ENCODE results near the gene PATJ.
"Not testable (repeated sequence)": the region's sequence is repeated elsewhere in the genome, so short reads cannot be mapped to it uniquely, and the experiment has no call there.

Gene PATJ

DNA sequence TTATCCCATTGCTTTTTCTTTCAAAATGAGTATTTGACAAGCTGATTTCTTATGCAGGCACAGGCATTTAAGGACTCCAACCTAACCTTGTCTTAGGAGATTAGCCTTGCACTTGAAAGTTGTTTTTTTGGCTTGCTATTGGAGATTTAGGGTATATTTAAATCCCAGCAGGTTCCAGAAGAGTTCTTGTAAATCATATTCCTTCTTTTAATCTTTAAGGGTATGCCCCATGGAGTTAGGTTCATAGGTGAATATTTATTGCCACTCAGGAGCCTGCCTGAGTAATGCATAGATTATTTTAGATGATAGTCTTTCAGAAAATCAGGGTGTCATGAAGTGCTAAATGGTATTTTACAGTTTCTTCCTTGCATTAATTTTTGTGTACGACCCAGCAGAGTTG is 146.5 kb downstream of the PATJ start:
- no peak for DNase-seq (ENCODE audit: low read depth in 2 of 2)

GRCh38 chr1:61890435-61890834 is 148.2 kb downstream of the PATJ start:
- DNase-seq (ENCODE audit: low read depth in 2 of 2): not testable (repeated sequence)

- no peak for DNase-seq (ENCODE audit: low read depth in 2 of 2)
Observed at GRCh38 chr1:61892977-61893376, 150.7 kb downstream of the PATJ start.

- DNase-seq (ENCODE audit: low read depth in 2 of 2): not testable (repeated sequence)
Observed at GRCh38 chr1:61894296-61894695, 152.0 kb downstream of the PATJ start.

DNA sequence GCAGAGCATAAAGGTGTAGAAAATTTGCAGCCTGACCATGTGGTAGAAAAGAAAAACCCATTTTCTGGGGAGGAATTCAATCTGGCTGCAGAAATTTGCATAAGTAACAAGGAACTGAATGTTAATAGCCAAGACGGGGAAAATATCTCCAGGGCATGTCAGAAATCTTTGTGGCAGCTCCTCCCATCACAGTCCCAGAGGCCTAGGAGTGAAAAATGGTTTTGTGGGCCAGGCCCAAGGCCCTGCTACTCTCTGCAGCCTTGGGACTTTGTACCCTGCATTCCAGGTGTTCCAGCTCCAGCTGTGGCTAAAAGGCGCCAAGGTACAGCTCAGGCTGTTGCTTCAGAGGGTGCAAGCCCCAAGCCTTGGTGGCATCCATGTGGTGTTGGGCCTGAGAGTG is 152.9 kb downstream of the PATJ start:
- no peak for DNase-seq (ENCODE audit: low read depth in 2 of 2)

DNA sequence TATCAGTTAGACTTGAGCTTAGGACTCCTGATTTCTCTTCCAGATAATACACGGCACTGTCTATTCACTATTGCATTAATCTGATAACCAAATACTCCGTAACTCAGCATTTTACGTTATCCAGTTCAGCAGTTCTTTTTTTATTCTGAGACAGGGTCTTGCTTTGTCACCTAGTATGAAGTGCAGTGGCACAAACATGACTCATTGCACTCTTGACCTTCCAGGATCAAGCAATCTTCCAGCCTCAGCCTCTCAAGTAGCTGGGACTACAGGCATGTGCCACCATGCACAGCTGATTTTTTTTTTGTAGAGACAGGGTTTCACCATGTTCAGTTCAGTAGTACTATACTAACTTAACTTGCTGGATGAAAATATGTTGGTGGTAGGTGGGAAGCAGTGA is 156.4 kb downstream of the PATJ start:
- DNase-seq (ENCODE audit: low read depth in 2 of 2): no peak

DNA sequence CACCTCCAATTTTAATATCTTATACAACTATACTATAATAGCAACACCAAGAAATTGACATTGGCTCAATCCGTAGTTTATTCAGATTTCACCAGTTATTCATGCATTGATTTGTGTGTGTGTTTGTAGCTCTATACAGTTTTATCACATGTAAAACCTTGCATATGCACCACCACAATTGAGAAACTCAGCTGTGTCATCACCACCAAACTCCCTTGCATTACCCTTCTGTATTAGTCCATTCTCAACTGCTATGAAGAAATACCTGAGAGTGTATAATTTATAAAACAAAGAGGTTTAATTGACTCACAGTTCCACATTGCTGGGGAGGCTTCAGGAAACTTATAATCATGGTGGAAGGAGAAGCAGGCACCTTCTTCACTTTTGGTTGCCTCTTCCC is 162.1 kb downstream of the PATJ start:
- no peak for DNase-seq (ENCODE audit: low read depth in 2 of 2)

DNA sequence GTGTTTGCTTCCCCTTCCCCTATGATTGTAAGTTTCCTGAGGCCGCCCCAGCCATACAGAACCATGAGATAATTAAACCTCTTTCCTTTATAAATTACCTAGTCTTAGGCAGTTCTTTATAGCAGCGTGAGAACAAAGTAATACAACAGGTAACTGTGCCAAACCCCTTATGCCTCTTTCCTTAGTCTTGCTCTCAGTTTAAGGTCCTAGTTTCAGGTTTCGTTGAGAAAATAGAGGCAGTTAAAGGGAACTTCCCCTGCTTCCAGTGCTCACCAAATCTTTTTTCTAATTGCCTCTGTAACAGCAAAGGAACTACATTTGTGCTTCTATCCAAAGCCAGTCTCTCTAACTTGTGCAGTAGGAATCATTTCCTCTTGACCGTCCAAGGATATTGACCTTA is 164.8 kb downstream of the PATJ start:
- DNase-seq (ENCODE audit: low read depth in 2 of 2): no peak

DNA sequence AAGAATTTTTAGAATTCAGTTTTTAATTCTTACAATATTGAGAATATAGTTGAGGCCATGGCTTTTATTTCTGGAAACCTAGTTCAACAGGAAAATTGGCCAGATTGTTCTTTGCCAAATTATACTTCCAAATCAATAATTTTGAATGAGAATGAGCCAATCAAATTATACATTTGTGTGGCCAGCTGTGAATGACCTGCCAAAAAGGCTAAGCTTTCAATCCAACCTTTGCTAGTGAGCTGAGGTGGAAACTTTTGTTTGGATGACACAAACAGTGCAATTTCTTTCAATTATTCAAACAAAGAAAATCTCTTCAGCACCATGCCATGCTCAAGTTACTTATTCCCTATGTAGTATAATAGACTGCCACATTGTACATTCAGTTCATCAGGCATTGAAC is 167.8 kb downstream of the PATJ start:
- no peak for DNase-seq (ENCODE audit: low read depth in 2 of 2)

GRCh38 chr1:61914823-61915482 is 172.7 kb downstream of the PATJ start:
- no peak for DNase-seq (ENCODE audit: low read depth in 2 of 2)

GRCh38 chr1:61921435-61921834 is 179.2 kb downstream of the PATJ start:
- no peak for DNase-seq (ENCODE audit: low read depth in 2 of 2)

DNA sequence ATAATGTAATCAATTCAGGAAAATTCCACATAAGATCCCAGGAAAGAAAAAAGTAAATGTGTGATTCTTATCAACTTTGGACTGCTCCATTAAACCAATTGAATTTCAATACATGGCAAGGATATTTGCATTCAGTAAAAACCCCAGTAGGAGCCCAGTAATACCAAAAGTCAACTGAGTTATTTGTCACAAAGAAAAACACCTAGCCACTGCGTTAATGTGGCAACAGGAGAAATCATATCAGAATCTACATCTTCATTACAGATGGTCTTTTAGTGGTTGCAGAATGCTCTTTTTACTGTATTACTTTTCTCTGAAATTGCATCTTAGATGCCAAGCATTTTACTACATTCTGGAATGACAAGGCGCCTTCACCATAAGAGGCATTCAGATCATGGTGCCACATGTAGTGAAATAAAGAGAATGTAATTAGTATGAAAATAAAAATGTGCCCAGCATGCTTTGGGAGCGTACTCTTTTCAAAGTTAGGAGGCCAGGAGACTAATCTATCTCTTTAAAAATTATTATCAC is 180.7 kb downstream of the PATJ start:
- no peak for DNase-seq (ENCODE audit: low read depth in 2 of 2)

DNA sequence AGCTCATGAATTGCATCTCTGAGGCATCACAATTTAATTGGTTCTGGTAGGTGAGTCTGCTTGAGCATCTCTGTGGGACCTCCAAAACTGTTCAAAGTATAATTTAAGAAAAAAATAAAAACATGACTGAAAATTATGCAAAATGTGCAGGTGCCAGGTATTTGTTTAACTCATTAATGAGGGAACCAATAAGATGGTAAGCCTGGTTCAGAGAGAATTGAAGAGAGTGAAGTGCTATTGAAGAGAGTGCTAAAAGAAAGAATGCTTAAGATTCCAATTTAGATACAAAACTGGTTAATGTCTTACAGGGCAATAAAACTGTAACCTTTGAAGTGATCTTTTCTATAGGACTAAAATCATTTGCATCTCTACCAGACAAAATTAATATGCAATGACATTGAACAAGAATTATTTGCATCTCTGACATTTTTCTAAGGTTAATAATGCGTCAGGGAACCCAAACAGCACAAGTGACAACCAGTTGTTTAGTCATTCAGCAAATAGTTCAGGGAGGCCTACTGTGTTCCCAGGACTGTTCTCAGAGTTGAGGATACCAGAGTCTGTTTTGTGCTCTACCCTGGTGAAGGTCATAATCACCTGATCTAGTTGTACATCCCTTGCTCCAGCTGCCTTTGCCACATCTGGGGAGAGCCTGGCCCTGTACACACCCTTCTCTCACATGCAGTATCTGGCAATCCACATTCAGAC is 183.5 kb downstream of the PATJ start:
- DNase-seq (ENCODE audit: low read depth in 2 of 2): no peak

DNA sequence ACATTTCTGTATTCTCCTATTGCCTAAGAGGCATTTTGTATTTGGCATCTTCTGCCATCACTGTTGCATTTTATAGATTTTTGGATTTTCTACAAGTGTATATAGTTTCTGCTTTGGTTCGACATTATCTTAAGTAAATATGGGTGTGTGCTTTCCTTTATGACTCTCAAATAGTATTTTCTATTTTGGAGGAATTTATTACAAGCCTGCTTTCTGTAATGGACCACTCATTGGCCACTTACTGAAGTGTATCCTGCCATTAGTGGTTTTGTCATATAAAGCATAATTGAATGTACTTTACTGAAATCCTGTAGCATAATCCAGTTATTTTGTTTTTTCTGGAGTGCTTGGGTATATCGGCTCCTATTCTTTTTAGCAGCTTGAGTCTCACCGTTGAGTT is 184.3 kb downstream of the PATJ start:
- DNase-seq (ENCODE audit: low read depth in 2 of 2): no peak

DNA sequence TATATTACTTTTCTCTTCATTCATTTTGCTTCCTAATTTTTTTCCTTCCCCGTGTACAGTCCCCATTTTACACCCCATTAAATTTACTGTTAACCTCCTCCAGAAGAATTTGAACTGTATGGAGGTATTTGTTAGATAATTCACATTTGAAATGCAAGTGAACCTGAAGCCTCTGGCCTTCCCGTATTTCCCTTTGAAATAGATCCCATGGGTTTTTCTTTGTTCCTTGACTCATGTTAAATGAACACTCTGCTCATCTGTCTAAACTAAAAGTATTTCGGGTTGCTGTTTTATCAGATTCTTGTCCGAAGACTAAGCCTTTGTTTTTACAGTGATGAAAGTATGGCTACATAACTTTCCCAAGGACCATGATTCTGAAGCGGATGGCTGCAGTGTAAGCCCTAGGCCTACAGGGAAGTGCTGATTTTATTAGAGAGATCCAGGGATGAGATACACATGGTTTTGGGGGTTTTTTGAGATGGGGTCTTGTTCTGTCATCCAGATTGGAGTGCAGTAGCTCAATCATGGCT is 187.9 kb downstream of the PATJ start:
- DNase-seq (ENCODE audit: low read depth in 2 of 2): no peak

- no peak for DNase-seq (ENCODE audit: low read depth in 2 of 2)
Observed at GRCh38 chr1:61931587-61932279, 189.5 kb downstream of the PATJ start.

- no peak for DNase-seq (ENCODE audit: low read depth in 2 of 2)
Observed at GRCh38 chr1:61935516-61935915, 193.2 kb downstream of the PATJ start.

DNA sequence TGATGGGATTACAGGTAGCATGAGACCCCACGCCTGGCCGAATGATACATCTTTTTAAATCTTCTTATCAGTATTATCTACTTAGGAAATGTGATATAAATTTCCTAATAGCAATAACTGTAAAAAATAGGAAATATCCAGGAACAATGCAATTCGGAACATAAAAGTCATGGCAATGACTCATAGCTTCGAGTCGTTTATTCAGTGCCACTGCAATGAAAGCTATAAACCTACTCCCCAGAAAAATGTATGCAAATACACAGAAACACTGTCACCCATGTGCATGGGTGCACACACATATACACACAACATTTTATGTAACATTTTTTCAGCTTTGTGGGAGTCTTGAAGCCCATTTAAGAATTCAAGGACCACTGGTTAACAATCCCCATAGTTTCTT is 194.6 kb downstream of the PATJ start:
- no peak for DNase-seq (ENCODE audit: low read depth in 2 of 2)

DNA sequence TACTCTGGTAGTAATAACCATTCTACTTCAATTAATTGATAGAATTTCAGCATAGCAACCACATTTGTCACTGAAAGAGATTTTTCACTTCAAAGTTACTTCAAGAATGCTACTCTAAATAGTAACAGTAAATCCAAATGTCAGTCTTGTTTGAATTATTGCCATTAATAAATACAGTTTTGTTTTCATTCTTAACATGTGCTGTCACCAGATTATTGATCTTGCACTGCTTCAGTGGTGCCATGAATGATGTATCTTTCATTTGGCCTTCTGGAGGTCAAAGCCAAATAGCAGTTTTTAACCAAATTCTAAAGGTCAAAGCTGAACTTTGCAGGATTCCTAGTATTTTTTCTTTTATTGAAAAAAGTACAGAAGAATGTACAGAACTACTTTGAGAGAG is 199.5 kb downstream of the PATJ start:
- no peak for DNase-seq (ENCODE audit: low read depth in 2 of 2)

GRCh38 chr1:61942856-61943255 is 200.6 kb downstream of the PATJ start:
- no peak for DNase-seq (ENCODE audit: low read depth in 2 of 2)

- not testable (repeated sequence) for DNase-seq (ENCODE audit: low read depth in 2 of 2)
Observed at GRCh38 chr1:61948685-61949084, 206.4 kb downstream of the PATJ start.

DNA sequence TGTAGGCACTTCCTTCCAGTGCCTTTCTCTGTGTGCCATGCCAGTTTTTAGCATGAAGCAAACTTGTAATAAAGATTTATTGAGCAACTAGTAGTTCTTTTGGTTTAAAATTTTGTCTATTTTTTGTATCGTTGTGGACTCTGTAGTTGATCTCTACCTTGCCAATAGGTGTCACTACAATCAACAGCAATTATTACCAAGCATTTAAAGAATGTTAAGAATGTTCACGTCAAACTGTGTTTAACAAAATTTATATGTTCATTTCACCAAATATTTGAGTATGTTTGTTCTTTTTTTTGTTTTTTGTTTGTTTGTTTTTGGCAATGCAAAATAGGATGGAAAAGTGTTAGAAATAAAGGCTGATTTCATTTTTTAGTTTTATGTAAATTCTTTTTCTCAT is 208.1 kb downstream of the PATJ start:
- DNase-seq (ENCODE audit: low read depth in 2 of 2): no peak
